HG03159 (cell line): ENCODE results near the gene MACROD2.
"Not testable (repeated sequence)": the region's sequence is repeated elsewhere in the genome, so short reads cannot be mapped to it uniquely, and the experiment has no call there.

Experiments
- ATAC-seq: cut with Tn5 transposase; IDR thresholded peaks from one replicate; pipeline ENCODE4 v1.9.1; 2021; ENCODE audit warnings: mild to moderate bottlenecking, moderate library complexity; ENCODE audit not compliant: unreplicated experiment

Gene MACROD2

DNA sequence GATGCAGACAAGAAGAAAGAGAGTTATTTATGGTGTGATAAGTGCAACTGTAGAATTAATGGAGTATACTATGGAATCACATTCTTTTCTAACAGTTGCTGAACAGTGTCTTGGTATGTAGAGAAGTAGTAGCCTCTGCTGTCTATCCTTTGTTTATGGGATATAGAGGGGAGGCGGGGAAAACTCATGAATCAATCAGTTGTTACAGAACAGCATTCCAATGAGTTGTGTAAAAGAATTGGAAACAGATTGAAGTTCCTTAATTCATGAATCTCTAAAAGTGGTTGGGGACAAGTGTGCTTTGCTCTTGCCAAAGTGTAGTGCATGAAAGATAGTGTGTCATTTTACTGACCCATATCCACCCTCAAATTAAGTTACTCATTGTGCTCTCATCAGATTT lies 264.4 kb downstream of the MACROD2 start:
- ATAC-seq: no peak

DNA sequence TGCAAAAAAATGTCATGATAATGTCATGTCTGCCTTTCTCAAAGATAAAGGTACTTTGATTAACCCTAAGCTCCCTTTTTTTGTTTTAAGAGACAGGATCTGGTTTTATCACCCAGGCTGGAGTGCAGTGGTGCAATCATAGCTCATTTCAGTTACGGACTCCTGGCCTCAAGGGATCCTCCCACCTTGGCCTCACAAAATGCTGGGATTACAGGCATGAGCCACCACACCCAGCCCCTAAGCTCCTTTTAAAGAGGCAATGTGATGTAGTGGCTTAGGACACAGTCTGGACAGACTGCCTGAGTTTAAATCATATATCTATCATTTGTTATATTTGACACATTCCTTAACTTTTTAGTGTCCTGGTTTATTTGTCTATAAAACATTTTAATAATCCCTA lies 265.1 kb downstream of the MACROD2 start:
- ATAC-seq: no peak

DNA sequence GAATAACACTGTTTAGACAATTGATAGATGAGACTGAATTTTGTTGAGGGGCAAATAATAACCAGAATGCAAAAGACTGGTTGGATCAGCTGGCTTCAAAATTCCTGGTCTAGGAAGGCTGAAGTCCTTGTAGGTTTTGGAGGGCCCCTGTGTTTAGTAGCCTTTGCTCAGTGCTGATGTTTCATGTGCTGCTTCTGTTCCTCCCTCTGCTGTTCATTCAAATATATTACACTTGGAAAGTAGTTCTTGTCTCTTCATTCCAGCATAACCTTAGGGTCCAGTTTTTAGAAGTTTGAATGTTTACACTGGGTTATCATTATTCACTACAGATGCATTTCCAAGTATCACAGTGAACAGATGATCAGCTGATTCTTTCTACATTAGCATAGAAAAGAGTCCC lies 269.6 kb downstream of the MACROD2 start:
- ATAC-seq: no peak

DNA sequence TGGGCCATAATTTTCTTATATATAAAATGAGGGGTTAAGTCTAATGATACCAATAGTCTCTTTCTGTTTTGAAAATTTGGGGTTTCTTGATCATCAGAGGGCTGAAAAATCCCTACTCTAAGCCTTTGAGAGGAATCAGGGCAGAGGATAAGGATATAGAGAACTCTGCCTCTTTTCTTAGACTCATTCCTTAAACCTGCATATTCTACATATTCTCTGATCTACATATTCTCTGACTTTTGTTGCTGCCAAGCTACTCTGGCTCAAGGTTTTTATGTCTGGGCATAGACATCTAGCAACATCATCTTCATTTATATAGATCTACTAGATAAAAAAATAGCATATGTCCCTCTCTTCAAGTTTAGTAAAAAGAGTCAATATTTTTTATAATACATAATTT lies 270.9 kb downstream of the MACROD2 start:
- ATAC-seq: no peak

DNA sequence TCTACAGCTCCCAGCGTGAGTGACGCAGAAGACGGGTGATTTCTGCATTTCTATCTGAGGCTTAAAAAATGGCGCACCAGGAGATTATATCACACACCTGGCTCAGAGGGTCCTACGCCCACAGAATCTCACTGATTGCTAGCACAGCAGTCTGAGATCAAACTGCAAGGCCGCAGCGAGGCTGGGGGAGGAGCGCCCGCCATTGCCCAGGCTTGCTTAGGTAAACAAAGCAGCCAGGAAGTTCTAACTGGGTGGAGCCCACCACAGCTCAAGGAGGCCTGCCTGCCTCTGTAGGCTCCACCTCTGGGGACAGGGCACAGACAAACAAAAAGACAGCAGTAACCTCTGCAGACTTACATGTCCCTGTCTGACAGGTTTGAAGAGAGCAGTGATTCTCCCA lies 275.4 kb downstream of the MACROD2 start:
- not testable (repeated sequence) for ATAC-seq

DNA sequence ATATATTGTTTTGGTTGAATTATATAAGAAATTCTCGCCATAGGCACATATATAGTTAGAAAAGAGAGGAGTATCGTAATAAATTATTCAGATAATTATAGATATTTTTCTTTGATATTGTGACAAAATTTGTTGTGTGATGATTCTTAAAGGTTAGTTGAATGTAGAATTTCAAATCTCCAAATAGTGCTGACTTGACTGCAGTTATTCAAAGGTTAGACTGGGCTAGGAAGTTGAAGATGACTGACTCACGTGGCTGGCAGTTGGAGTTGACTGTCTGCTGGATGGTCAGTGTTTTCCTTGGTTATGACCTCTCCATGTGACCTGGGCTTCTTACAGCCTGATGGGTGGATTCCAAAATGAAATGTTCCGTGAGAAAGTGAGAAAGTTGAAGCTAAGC lies 286.8 kb downstream of the MACROD2 start:
- no peak for ATAC-seq

DNA sequence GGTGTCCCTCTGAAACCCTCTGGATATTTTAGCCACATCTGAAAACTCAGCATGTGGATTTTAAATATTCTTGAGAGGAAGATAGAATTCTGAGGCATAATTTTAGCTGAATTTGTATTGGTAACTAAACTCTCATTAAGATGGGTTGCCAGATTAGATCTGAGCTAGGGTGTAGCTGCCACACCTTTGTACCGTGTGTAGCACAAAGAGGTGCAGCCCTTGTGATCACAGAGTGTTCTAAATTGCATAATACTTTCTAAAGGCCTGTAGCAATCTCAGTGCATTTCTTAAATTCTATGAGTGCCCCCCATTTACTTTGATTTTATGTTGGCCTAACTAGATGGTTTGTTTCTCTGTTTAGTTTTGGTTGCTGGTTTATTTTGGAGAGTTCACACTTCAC lies 289.1 kb downstream of the MACROD2 start:
- no peak for ATAC-seq

DNA sequence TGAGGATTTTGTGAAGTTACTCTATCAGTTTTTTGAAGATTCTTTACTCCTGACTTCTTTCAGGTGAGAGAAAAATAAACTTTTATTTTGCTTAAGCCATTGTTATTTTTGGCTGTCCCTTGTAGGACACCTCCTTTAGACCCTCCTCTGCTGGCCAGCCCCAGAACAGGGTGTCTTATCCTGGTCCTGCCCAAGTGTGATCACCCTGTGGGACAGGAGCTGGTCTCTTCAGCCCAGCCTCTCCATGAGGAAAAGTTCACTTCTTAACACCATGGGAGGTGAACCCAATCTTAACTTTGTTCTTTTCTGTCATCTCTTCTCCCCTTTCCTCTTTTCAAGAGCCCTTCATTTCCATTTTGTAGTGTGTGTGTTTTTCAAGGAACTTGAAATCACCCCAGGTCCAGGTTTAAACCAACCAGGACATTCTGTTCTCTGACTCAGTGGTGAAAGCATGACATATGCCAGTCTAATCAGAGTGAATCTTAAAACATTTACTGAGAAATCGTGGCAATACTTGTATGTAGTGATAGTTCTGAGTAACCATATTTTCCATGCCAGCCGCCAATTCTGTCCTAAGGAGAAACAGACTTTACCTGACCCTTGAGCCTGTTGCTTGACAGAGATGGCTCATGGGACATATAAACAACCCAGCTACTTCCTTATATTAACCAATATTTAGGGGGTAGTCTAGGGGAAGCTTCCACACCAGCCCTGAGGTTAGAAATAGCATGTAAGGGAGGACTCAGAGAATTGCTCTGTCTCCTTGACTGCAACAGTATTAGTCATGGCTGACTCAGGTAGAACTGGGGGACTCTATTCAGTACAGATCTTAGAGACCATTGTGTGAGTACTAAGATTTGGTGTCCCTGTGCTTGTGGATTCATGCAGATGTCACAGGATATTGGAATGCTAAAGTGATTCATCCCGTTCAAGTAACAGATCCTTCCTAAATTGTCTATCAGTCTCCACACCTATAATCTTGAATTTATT lies 293.3 kb downstream of the MACROD2 start:
- ATAC-seq: no peak

DNA sequence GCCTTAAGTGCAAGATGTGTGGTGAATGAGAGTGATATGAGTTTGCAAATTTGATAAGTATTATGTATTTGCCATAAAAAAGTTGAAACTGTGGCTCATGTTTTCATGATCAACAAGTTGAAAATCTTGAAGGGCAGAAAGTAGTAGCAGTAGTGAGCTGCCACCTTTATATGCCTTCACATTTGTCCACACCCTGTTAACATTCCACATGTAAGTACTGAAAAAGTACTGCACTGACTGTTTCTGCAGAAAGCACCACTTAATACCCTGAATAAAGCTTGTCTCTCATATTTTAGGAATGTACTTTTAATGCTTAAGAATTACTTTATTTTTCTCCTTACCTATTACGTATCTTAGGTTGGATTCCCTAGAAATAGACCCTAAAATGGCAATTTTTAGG lies 296.2 kb downstream of the MACROD2 start:
- no peak for ATAC-seq

DNA sequence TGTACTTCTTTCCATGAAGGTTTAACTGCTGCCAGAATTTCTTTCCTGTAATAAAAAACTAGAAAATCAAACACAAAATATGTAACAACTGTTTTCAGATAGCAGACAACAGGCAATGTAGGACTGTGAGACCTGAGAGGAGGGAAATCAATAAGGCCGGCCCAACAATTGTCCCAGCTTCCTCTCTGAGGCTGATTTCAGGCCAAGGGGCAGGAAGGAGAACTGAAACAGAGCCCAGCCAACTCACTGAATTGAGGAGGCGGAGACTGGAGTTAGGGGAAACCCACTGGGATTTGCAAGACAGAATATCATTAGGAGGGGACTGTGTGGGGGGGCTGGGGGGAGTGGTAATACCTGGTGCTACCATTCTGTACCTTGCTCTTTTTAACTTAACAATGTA lies 299.9 kb downstream of the MACROD2 start:
- ATAC-seq: no peak

DNA sequence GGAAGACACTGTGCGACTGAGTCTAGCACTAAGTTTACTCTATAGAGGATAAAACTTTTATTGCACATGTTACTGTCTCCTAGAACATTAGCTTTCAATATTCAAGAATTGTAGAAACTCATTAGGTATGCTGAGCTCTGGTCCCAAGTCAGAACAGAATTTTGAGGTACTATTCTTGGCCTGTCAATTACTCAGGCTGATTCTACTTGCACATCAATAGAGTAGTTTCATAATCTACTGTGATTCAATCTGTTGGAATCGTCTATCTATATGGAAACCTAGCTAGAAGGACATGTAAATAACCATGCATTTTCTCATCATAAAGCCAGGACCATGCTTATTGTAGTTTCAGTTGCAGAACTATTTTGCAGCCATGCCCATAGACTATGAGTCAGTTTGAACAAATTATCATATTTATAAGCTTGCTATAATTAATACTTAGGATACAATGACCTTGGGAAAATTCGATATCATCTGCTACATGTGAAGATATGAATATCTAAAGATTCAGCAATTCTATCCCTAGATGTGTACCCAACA lies 300.5 kb downstream of the MACROD2 start:
- no peak for ATAC-seq

DNA sequence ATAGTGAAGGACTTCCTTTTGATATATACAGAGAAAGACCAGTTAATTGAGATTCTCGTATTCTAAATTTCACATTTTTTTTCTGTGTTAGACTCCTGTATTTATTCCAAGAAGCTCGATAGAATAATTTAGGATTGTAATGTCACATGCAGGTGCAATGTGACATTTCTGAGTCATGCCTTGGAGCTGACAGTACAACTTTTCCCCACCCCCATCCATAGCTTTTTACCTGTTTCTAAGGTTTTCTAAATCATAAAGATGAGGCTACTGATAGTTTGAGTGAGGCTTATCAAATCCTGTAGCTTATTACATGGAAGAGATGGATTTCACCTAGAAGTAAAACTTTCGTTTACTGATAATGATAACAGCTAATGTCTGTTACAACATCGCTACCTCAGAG lies 304.5 kb downstream of the MACROD2 start:
- no peak for ATAC-seq

DNA sequence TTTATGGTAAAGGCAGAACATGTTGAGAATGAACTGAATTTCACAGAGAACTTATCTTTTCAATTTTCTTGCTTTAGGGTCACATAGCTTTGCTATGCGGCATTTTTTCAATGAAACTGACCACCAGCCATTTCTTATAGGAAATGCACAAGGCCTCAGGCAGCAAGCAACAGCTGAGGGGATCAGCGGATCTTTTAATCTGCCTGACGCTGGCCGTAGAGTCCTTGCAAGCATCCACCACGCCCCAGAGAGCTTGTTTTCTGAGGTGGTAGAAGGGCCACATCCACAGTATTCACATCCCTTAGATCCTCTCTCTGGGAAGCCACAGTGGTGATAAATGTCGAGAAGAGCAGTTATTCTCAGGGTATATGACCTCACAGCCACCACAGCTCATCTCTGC lies 307.8 kb downstream of the MACROD2 start:
- ATAC-seq: no peak

DNA sequence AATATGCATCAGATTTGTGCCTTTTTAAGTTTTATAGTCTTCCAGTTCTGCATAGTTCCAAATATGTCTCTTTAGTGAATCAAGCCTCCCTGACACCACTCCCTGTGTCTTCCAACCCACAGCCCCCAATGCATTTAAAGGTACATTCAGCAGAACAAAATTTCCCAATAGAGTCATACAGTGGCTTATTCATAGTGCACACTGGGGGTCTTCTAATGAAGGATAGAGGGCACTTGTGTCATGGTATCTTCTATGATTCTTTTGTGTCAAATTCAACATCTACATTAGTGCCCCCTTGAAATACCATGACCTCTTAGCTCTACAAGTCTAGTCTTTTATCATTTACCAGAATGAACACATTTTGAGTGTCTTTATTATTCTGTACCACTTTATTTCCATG lies 308.3 kb downstream of the MACROD2 start:
- ATAC-seq: no peak

DNA sequence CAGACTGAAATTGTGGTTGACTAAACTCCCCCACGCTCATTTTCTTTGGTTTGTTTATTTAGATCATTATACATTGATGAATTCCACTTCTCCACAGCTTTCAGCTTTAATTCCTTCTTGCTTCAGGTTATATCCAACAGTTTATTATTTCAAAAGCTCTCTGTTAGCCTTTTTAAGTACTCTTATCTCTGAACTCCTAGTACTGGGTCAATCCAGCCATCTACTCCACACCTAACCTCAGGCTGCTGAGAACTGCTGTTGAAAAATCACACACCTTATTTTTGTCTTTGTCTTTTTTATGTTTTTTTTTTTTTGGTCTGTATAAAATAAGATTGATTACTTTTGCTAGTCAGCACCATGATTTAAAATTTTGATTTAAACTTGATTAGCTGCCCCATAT lies 309.2 kb downstream of the MACROD2 start:
- ATAC-seq: no peak

DNA sequence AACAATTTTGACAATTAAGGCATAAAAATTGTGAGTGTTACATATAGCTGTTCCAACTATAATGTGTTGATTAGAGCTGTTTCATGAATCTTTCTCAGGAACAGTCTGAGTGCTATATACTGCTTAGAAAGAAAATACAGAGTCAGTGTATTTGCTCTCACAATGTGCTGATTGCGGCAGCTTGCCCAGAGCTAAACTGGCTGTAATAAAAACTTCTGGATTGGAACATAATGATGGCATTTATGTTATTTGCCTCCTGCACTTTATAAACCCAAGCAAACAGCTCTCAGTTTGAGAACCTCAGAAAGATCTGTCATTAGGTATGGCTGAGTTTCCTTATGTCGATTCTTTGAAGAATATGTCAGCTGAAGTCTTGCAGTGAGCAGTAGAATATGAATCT lies 312.6 kb downstream of the MACROD2 start:
- no peak for ATAC-seq

DNA sequence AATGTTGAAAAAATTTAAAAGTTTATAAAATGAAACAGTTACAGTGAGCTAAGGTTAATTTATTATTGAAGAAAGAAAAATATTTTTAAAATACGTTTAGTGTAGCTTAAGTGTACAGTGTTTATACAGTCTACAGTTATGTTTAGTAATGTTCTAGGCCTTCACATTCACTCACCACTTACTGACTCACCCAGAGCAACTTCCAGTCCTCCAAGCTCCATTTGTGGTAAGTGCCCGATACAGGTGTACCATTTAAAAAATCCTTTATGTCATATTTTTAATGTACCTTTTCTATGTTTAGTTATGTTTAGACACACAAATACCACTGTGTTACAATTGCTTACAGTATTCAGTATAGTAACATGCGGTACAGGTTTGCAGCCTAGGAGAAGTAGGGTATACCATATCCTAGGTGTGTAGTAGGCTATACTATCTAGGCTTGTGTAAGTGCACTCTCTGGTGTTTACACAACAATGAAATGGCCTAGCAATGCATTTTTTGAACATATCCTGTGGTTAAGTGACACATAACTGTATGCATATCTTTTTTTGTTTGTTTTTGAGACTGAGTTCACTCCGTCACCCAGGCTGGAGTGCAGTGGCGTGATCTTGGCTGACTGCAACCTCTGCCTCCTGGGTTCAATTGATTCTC lies 315.8 kb downstream of the MACROD2 start:
- no peak for ATAC-seq

DNA sequence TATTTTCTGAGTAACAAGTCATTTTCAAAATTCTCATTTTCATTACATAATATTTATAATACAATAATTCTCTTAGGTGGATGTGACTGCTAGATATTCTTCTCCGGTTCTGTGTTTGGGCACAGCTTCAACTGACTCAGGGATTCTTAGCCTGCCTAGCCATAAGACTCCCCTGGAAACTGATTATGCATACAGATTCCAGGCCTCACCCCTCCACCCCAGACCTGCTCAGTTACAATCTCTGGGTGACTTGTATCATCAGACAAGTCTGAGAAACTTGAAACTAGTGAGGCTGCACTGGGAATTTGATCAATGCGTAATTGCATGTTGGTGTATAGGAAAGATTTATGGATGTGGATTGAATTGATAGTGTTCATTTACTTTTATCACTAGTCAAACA lies 316.7 kb downstream of the MACROD2 start:
- ATAC-seq: no peak

DNA sequence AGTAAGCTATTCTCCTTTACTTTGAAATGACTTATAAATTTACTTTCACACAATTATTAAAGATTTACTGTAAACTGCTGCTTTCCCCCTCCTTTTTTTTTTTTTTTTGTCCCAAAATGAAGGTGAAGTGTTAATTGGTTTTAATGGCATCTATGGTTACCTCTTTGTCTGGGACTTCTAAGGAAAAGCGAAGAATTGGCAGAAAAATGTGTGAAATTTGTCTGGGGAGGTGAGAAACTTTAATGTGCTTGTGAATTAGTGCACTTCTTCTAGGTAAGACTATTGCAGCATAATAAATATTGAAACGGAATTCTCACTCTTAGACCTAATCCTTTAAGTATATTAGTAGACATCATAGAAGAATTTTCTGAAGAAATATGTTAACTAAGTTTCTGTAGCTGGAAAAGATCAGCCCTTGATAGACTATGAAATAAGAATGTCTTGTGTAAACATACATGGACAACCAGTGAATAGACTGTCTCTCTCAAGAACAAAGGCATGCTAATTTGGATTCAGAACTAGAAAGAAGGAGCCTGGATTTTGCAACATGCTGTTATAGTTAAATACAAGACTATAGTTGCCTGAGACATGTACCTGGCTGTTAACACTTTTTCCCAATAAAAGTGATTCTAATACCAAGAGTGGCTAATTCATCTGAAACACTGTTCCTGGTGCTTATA lies 318.2 kb downstream of the MACROD2 start:
- no peak for ATAC-seq

DNA sequence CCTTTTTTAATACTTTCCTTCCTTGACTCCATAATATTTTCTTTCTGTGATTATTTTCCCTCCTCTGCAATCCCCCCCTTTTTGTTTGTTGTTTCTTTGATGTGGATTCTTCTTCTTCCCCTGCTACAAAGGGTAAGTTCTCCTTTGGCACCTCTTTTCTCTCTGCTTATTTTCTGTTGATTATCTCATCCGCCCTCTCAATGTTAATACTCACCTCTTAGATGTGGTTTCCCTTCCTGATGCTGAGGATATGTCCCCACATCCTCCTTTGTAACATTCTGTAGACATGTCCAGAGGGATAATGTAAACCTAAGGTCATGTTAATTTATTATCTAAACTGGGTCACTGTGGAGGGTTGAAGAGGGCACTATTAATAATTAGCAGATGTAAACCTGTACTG lies 324.4 kb downstream of the MACROD2 start:
- ATAC-seq: no peak

DNA sequence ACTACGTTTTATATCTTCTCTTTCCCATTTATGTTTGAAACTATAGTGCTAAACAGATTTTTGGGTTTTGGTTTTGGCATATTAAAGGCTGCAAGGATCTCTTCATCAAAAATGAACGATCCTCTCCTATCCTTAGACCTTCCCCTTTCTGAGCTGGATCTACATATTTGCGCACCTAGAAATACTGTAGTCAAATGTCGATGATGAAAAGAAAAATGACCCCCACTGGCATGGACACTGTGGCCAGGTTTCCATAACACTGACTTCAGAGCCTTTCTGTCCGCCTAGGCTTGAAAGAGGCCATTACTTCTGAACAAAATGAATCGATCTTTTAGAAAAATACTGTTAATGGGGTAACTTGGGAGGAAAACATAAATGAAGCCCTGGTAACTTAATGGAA lies 336.3 kb downstream of the MACROD2 start:
- no peak for ATAC-seq

DNA sequence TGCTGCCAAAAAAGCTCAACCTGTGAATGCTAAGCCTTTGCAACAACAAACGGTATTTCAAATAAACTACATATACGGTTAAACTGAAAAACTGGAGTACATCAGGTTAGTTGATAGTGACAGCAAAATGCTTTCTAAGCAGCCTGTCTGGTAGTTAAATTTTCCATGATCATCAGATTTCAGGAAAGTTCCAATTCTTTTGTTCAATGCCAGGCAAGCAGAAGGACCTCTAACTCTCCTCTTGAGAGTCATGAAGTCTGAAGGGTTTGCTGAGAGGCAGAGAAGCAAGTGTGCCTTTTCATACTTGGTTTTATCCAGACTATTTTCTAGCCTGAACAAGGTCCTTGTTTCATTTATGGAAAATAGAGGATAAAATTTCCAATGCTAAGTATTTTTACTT lies 337.6 kb downstream of the MACROD2 start:
- no peak for ATAC-seq
